Kidney (tissue), 14 donors: ENCODE data around the gene ADAMTS20. TPM values are rescaled to one million over a fixed set of nuclear protein-coding genes. Genes with fewer than 3 reads are reported as not detected.

Experiments used
- DNase-seq, 5 donors: peaks; one replicate each; pipeline ENCODE4 v3.0.0-alpha.2; 2013 to 2020
- FAIRE-seq: peaks from 2 replicates; lab custom pipeline; 2012; peaks lifted over from hg19 to GRCh38; lab: Jason Lieb, UNC
- H3K27ac ChIP-seq, 2 donors: one replicate each; pipeline ENCODE4 v1.7.0; 2013; ENCODE audit warnings: low read depth in 2 of 2, low read length in 2 of 2, inconsistent platforms in 1 of 2
- H3K27me3 ChIP-seq: one replicate; pipeline ENCODE4 v1.7.1; 2013; ENCODE audit warnings: low read length, inconsistent platforms; ENCODE audit not compliant: control insufficient read depth, insufficient read depth
- H3K36me3 ChIP-seq, 3 donors: one replicate each; pipeline versions ENCODE4 v1.7.0 to v1.7.1; 2013; ENCODE audit warnings: low read length in 3 of 3, control low read depth in 1 of 3, inconsistent platforms in 1 of 3; ENCODE audit not compliant: insufficient read depth in 3 of 3, control insufficient read depth in 2 of 3
- H3K4me1 ChIP-seq, 3 donors: one replicate each; pipeline versions ENCODE4 v1.7.0 to v1.7.1; 2013; ENCODE audit warnings: low read length in 3 of 3, inconsistent platforms in 1 of 3, low read depth in 1 of 3; ENCODE audit not compliant: control insufficient read depth in 2 of 3, insufficient read depth in 2 of 3
- H3K4me3 ChIP-seq, 3 donors: one replicate each; pipeline versions ENCODE4 v1.7.0 to v1.8.1; 2013; ENCODE audit warnings: low read length in 3 of 3, control low read depth in 1 of 3, inconsistent platforms in 1 of 3
- H3K9ac ChIP-seq, 3 donors: one replicate each; pipeline versions ENCODE4 v1.7.0 to v1.7.1; 2013; ENCODE audit warnings: low read length in 3 of 3, control low read depth in 1 of 3, inconsistent platforms in 1 of 3
- H3K9me3 ChIP-seq, 3 donors: one replicate each; pipeline versions ENCODE4 v1.7.0 to v1.7.1; 2013; ENCODE audit warnings: low read length in 3 of 3, control low read depth in 1 of 3, inconsistent platforms in 1 of 3; ENCODE audit not compliant: control insufficient read depth in 2 of 3, insufficient read depth in 1 of 3
- intact Hi-C: fragments of 100-400 bp; cut with DNase I; formaldehyde crosslinking; loops from one replicate; pipeline ENCODE4 v1.11.1; 2022
- polyA plus RNA-seq: library from polyadenylated mRNA; stranded (reverse); fragments of 350-450 nt; fragmentation: Illumina TruSeq; extraction: RNeasy Lipid Tissue Mini Kit (QIAGEN cat#74804); gene quantifications from one replicate; pipeline ENCODE4 v1.2.3, GENCODE V29; 2014; ENCODE audit warnings: low read depth, low replicate concordance; ENCODE audit not compliant: insufficient read depth
- total RNA-seq: library from RNA; stranded (reverse); fragmentation: NEBNext Ultra II Directional; extraction: Animal tissue kit (Norgen Biotek cat#: 25700); gene quantifications from one replicate; pipeline ENCODE4 v1.2.1, GENCODE V29; 2021
- TF ChIP-seq, protein P1 (sequence below): IDR thresholded peaks from 3 replicates; pipeline ENCODE4 v1.5.1; 2012; ENCODE audit warnings: mild to moderate bottlenecking, moderate library complexity, borderline replicate concordance; ENCODE audit not compliant: insufficient read depth; ENCODE audit errors: extremely low read depth
- donor health status: control.
- donor health status: control.
- donor health status: control.
- donor health status: control.
- donor health status: control.
- donor health status: DM: yes; HTN: yes; CAD: no.
- donor health status: Normal renal cell carcinoma (clear cell type).

ADAMTS20 gene
- total and polyA plus RNA-seq, 2 donors from 2014 or later: not detected

DNA sequence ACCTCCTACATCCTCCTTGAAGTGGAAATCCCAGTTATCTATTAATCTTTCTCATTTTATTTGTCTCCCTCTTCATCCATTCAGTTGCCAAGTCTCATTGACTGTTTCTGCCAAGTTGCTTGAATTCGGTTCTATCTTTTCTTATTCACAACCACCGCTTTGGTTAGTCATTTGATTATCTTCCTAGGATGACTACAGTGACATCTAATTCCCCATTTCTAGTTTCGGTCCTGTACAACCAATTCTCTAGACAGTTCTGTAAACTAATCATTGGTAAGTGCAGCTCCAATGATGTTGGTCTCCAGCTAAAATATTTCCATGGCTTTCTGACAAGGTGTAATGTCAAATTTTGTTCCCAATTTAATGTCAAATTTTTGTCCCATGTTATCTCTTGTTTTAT lies 220.1 kb downstream of the ADAMTS20 start:
- TF ChIP-seq, protein P1, sequence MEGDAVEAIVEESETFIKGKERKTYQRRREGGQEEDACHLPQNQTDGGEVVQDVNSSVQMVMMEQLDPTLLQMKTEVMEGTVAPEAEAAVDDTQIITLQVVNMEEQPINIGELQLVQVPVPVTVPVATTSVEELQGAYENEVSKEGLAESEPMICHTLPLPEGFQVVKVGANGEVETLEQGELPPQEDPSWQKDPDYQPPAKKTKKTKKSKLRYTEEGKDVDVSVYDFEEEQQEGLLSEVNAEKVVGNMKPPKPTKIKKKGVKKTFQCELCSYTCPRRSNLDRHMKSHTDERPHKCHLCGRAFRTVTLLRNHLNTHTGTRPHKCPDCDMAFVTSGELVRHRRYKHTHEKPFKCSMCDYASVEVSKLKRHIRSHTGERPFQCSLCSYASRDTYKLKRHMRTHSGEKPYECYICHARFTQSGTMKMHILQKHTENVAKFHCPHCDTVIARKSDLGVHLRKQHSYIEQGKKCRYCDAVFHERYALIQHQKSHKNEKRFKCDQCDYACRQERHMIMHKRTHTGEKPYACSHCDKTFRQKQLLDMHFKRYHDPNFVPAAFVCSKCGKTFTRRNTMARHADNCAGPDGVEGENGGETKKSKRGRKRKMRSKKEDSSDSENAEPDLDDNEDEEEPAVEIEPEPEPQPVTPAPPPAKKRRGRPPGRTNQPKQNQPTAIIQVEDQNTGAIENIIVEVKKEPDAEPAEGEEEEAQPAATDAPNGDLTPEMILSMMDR: no peak
- H3K4me3 ChIP-seq: no peak overlapping the region
- DNase-seq (no peak), FAIRE-seq (no peak)
- H3K27me3 ChIP-seq: no peaks in the 10 kb centered on the region
- H3K9me3 ChIP-seq: no peaks in the 10 kb centered on the region
- H3K4me1 ChIP-seq: no peaks in the 10 kb centered on the region
- no peak overlapping the region for H3K27ac ChIP-seq
- H3K36me3 ChIP-seq: no peaks in the 10 kb centered on the region
- intact Hi-C loops: loop anchor here (10.0 kb wide), 1 partner anchor 847 kb away; no protein-coding TSS in a partner anchor
- no peak overlapping the region for H3K9ac ChIP-seq

DNA sequence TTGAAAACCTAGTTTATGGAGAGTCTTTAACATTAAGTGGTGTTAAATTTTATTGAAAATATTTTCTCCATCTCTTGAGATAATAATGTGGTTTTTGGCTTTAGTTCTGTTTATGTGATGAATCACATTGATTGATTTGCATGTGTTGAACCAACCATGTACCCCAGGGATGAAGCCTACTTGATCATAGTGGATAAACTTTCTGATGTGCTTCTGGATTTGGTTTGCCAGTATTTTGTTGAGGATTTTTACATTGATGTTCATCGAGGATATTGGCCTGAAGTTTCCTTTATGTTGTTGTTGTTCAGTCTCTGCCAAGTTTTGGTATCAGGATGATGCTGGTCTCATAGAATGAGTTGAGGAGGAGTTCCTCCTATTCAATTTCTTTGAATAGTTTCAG lies 222.6 kb downstream of the ADAMTS20 start:
- intact Hi-C loops: no loop called here
- FAIRE-seq (no peak), DNase-seq (peak in 2 of 5 donors; percentile 9 to 37)
- Histone ChIP-seq H3K27ac (no peak overlapping the region), H3K27me3 (no peaks in the 10 kb centered on the region), H3K9ac (no peak overlapping the region), H3K4me1 (no peaks in the 10 kb centered on the region), H3K9me3 (no peaks in the 10 kb centered on the region), H3K4me3 (no peak overlapping the region), H3K36me3 (no peaks in the 10 kb centered on the region)
- TF ChIP-seq, protein P1: no peak

DNA sequence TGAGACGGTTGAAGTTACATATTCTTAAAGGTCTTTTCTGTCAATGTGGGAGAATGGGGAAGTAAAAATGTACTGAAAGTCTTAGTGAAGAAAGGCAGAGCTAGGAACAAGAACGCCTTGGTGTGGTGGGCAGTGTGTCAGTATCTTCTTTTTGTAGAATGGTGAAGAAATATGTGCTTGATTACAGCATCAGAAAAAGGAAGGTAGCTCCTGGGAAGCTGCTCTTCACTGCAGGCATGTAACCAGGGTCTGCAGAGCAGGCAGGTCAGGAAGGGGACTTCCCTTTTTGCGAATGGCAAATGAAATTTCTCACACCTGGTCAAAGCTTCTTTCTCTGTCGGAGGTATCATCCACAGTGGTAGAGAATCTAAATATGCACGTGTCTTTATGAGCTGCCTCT lies 226.2 kb downstream of the ADAMTS20 start:
- H3K27me3 ChIP-seq: no peaks in the 10 kb centered on the region
- no peak overlapping the region for H3K27ac ChIP-seq
- no peak for DNase-seq
- intact Hi-C loops: no loop called here
- no peaks in the 10 kb centered on the region for H3K36me3 ChIP-seq
- TF ChIP-seq, protein P1: no peak
- no peak overlapping the region for H3K9ac ChIP-seq
- H3K4me3 ChIP-seq: no peak overlapping the region
- H3K4me1 ChIP-seq: no peaks in the 10 kb centered on the region
- H3K9me3 ChIP-seq: no peaks in the 10 kb centered on the region
- FAIRE-seq: no peak

DNA sequence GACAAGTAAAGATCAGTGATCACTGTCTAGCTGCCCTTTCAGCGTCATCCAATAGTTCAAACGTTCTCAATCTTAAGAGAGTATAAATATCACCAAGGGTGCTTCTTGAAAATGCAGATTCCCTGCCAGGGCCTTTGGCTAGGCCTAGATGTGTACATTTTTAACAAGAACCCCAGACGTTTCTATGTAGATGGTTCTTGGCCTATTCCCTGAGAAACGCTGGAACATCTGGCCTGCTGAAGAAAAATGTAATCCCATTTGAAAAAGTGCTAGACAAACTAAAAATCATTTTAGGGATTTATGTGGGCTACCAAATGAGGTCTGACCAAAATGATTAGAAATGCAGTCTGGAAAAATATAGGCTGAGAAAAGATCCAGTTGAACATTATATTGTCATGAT lies 231.7 kb downstream of the ADAMTS20 start:
- H3K27ac ChIP-seq: no peak overlapping the region
- H3K36me3 ChIP-seq: no peaks in the 10 kb centered on the region
- DNase-seq (no peak), FAIRE-seq (no peak)
- no peak overlapping the region for H3K9ac ChIP-seq
- no peaks in the 10 kb centered on the region for H3K4me1 ChIP-seq
- intact Hi-C loops: no loop called here
- TF ChIP-seq, protein P1: no peak
- no peak overlapping the region for H3K4me3 ChIP-seq
- H3K27me3 ChIP-seq: no peaks in the 10 kb centered on the region
- no peaks in the 10 kb centered on the region for H3K9me3 ChIP-seq
